ENCODE results near the gene KRTAP6-2. TPM values are rescaled to one million over a fixed set of nuclear protein-coding genes. Genes with fewer than 3 reads are reported as not detected.

Gene KRTAP6-2
- total RNA-seq, 1 experiment from 2014 or later = not detected

DNA sequence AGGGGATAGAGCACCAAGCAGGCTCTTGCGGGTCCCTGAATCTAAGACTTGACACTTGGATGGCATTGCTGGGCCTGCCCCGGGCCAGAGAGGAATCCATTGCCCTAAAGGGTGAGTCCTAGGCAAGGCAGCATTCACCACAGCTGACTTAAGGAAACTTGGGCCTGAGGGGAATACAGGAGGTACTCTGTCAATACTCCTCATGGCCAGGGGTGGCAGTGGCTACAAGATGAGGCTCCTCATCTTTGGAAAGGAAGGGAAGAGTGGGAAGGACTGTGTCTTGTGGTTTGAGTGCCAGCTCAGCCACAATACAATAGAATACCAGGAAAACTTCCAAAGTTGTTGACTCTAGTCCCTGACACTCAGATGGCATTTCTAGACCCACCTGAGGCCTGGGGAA lies 7.3 kb upstream of the KRTAP6-2 start:
- no peak for DNase-seq
- H3K36me3 ChIP-seq = no peaks in the 10 kb centered on the region
- no peaks in the 10 kb centered on the region for H3K27me3 ChIP-seq
- H3K9me3 ChIP-seq (replicated peaks) = no peaks in the 10 kb centered on the region
- no peak overlapping the region for H3K4me3 ChIP-seq
- H3K27ac ChIP-seq = no peak overlapping the region
- H3K4me1 ChIP-seq = no peaks in the 10 kb centered on the region

DNA sequence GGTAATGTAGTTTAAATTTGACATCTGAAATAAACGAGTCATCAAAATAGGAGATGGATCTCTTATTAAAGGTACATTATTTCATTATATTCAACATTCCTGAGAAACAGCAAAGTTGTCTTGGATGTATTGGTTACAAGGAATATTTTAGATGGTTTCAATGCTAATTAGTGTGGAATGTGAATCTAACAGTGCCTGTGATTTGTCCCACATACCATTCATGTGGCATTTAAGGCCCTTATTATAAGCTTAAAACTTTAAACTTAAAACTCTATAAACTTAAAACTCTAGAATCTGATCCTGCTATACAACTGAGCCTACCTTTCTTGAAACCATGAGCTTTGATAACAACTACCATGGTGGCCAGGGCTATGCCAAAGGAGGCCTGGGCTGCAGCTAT lies 2.1 kb upstream of the KRTAP6-2 start, which contains the start of gene KRTAP22-1:
KRTAP22-1 (plus strand) TSS at position 301 of the 400 bp plus-strand sequence.
- no peak for DNase-seq
- Histone ChIP-seq H3K27ac (no peak within 1 kb of the TSS), H3K36me3 (no peaks in the 10 kb centered on the region), H3K27me3 (no peaks in the 10 kb centered on the region), H3K9me3 (replicated peaks) (no peaks in the 10 kb centered on the region), H3K4me3 (no peak within 1 kb of the TSS), H3K4me1 (no peaks in the 10 kb centered on the region)

DNA sequence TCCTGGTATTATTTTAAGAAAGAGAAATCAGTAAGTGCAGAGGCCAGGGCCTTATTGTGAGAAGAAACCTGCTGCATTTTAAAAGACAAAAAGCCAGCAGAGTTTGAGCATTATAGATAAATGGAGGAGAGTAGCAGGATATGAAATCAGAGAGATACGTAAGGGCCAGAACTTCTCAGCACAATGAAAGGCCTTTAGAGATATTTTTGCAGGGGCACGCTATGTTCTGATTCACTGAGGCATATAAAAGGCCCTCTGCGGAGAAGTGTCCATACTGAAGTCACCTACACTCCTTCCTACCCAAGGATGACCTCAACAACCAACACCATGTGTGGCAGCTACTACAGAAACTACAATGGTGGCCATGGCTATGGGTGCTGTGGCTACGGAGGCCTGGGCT lies 6.6 kb downstream of the KRTAP6-2 start, which contains the start of gene KRTAP6-3:
KRTAP6-3 (plus strand) TSS at position 301 of the 400 bp plus-strand sequence; CDS start at position 307, 6 bp downstream.
- no peaks in the 10 kb centered on the region for H3K9me3 ChIP-seq (replicated peaks)
- no peak for DNase-seq

DNA sequence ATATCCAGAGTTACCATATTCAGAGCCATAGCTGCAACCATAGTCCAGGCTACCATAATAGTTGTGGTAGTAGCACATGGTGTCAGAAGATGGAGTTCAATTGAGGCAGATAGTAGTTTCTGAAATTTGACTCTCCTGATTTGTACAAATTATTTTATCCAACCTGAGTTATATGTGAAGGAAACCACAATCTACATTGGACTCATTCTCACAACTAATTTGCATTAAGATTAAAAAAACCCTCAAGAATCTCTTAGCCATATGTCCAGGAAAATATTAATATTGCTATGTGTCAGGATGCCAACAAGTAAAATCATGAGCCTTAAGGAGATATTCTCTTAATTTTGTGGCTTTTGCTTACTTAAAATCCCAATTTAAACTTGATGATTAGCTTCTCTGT lies 8.4 kb downstream of the KRTAP6-2 start, which contains the start of gene KRTAP22-2:
KRTAP22-2 (minus strand) TSS at position 101 of the 400 bp plus-strand sequence.
- Histone ChIP-seq H3K36me3 (0 out of 2 replicates have a peak, but pooled peaks cover 2% of the 10 kb centered on the region), H3K27me3 (no peaks in the 10 kb centered on the region), H3K4me3 (no peak within 1 kb of the TSS), H3K9me3 (replicated peaks) (no peaks in the 10 kb centered on the region), H3K27ac (no peak within 1 kb of the TSS), H3K4me1 (no peaks in the 10 kb centered on the region; the same call in 1 of the 2 replicates)
- no peak for DNase-seq

More for the DNA sequence above, 6.6 kb downstream of the KRTAP6-2 start, which contains the start of gene KRTAP6-3:
- no peak within 1 kb of the TSS for H3K27ac ChIP-seq
- H3K4me3 ChIP-seq = no peak within 1 kb of the TSS
- no peaks in the 10 kb centered on the region for H3K4me1 ChIP-seq
- H3K27me3 ChIP-seq = no peaks in the 10 kb centered on the region
- H3K36me3 ChIP-seq = no peaks in the 10 kb centered on the region

DNA sequence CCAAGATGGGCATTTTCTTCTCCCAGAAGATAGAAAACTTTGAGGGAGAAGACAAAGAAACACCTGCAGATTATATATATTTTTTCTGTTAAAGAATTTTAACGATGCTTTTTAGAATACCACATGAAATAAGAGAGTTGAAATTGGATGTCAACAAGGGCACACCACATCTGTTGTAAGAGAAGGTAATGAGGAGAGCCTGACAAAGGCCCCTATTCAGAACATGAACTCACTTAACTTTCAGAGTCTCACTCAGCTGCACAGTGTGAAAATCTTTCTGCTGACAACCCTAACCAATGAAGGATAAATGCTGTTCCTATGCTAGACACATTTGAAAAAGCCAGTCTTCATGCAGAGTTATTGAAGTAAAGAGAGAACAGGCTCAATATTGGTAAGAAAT lies 15.8 kb downstream of the KRTAP6-2 start:
- no peaks in the 10 kb centered on the region; the same call in 1 of the 2 replicates for H3K4me1 ChIP-seq
- no peak for DNase-seq
- H3K27me3 ChIP-seq = no peaks in the 10 kb centered on the region
- 0 out of 2 replicates have a peak, but pooled peaks cover 2% of the 10 kb centered on the region for H3K36me3 ChIP-seq
- H3K27ac ChIP-seq = no peak overlapping the region
- H3K9me3 ChIP-seq (replicated peaks) = no peaks in the 10 kb centered on the region
- H3K4me3 ChIP-seq = no peak overlapping the region

DNA sequence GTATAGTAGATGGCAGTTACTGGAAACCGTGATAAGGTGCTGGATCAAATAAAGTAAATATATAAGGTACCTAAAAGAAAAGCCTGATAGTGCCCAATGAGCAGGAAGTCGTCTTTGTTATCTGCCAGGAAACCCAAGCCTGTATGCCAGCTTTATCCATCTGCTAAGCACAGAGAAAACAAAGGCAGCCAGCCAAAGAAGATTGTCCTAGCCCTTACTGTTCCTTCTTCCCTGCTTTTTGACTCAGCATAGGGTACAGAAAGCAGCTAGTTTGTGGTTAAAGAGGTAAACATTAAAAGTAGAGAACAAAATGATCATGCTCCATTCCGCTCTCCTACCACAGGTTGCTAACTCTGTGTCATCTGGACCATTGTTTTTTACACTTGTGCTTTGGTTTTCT lies 18.6 kb downstream of the KRTAP6-2 start:
- no peaks in the 10 kb centered on the region for H3K9me3 ChIP-seq (replicated peaks)
- H3K4me3 ChIP-seq = no peak overlapping the region
- no peak for DNase-seq
- no peak overlapping the region for H3K27ac ChIP-seq
- no peaks in the 10 kb centered on the region for H3K27me3 ChIP-seq
- H3K4me1 ChIP-seq = no peaks in the 10 kb centered on the region
- no peaks in the 10 kb centered on the region for H3K36me3 ChIP-seq

DNA sequence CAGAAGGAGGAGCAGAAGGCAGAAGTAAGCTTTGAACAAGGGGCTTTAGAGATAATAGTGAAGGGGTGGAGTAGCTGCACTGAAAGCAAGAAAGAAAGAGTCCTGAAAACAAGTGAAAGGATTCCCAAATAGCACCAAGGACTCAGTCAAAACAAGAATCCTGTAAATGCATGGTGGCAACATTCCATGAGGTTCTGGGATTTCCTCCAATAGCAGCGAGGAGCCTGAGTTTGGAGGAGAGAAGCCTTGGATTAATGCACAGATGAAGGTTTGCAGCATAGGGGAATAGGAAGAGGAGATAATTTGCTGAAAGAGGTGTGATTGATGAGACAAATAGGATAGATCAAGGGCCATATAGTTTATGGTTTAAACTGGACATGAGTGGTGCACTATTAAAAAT lies 19.4 kb downstream of the KRTAP6-2 start:
- no peaks in the 10 kb centered on the region for H3K4me1 ChIP-seq
- DNase-seq = no peak
- H3K4me3 ChIP-seq = no peak overlapping the region
- H3K9me3 ChIP-seq (replicated peaks) = no peaks in the 10 kb centered on the region
- H3K27me3 ChIP-seq = no peaks in the 10 kb centered on the region
- no peaks in the 10 kb centered on the region for H3K36me3 ChIP-seq
- no peak overlapping the region for H3K27ac ChIP-seq

DNA sequence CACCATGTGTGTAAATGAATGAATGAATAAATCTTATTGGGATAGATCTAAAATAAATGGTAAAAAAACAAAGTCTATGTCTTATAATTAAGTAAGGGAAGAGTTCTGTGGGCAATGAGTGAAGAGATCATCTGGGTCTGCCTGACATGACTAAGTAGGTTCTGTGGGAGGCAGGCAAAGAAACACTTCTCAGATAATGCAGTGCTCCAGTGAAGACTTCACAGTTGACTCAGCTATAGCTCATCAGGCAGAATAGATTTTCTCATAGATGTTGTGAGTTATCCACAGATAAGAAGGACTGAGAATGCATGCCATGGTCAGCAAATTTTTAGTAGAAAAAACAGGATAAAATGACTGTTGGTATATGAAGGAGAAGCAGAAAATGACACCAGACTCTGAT lies 20.9 kb downstream of the KRTAP6-2 start:
- Histone ChIP-seq H3K27ac (no peak overlapping the region), H3K4me3 (no peak overlapping the region), H3K36me3 (no peaks in the 10 kb centered on the region), H3K27me3 (no peaks in the 10 kb centered on the region), H3K9me3 (replicated peaks) (no peaks in the 10 kb centered on the region), H3K4me1 (no peaks in the 10 kb centered on the region)
- no peak for DNase-seq

DNA sequence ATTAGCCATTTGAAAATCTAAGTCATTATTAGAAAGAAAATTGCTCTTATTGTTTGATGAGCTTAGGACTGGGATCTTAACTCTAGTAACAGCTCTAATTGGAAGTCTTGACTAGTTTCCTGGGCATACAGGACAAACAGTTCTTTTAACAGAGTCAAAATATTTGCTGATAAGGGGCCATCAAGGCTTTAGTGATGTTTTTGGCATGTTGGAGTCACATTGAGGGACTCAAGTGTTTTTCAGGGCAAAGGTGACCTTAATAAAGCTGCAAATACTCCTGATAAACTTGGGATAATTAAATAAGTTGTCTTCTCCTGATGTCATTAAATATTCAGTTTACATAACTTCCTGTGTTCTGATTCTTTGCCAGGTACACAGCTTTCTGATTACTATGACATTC lies 31.1 kb downstream of the KRTAP6-2 start:
- H3K27me3 ChIP-seq = no peaks in the 10 kb centered on the region
- no peak overlapping the region for H3K27ac ChIP-seq
- H3K9me3 ChIP-seq (replicated peaks) = no peaks in the 10 kb centered on the region
- DNase-seq = no peak
- H3K4me1 ChIP-seq = no peaks in the 10 kb centered on the region
- H3K36me3 ChIP-seq = peaks cover 2% of the 10 kb centered on the region; the same call in 1 of the 2 replicates
- H3K4me3 ChIP-seq = no peak overlapping the region

DNA sequence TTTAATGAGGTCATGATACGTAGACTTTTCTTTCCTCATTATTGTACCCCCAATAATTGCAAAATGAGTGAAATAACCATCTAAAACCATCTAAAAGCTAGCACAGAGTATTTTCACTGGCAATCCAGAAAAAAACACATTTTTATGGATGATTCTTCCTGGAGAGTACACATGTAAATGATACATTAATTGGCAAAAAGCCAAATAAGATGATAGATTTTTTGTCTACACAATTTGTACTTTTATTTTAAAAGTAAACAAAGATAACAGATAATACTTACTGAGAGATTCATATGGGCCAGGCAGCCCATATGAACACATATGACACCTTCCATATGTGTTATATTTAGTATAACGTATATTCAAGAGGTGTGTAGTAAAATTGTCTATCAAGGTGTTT lies 35.1 kb downstream of the KRTAP6-2 start:
- H3K9me3 ChIP-seq (replicated peaks) = no peaks in the 10 kb centered on the region
- H3K27ac ChIP-seq = no peak overlapping the region
- no peak overlapping the region for H3K4me3 ChIP-seq
- no peaks in the 10 kb centered on the region for H3K27me3 ChIP-seq
- H3K36me3 ChIP-seq = peaks cover 2% of the 10 kb centered on the region; the same call in 1 of the 2 replicates
- no peaks in the 10 kb centered on the region for H3K4me1 ChIP-seq
- DNase-seq = no peak

DNA sequence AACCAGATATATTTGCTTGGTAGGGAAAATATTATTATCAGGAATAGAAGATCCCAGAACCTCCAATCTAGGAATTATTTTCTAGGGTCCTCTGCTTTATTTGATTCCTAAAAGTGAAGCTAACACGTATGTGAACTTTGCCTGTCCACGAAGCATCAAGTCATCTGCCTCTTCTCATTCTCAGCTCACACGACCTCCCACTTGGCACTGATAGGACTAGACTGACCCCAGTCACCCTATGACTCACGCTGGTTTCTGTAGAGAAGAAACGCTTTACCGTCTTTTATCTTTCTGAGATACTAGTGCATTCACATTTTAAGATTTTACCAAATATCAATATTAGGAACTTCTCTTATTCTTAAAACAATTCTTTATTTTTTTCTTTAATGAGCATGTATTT lies 35.6 kb downstream of the KRTAP6-2 start:
- H3K27me3 ChIP-seq = no peaks in the 10 kb centered on the region
- H3K9me3 ChIP-seq (replicated peaks) = no peaks in the 10 kb centered on the region
- H3K4me3 ChIP-seq = no peak overlapping the region
- H3K4me1 ChIP-seq = no peaks in the 10 kb centered on the region
- DNase-seq = no peak
- H3K36me3 ChIP-seq = peaks cover 2% of the 10 kb centered on the region; the same call in 1 of the 2 replicates
- H3K27ac ChIP-seq = no peak overlapping the region

DNA sequence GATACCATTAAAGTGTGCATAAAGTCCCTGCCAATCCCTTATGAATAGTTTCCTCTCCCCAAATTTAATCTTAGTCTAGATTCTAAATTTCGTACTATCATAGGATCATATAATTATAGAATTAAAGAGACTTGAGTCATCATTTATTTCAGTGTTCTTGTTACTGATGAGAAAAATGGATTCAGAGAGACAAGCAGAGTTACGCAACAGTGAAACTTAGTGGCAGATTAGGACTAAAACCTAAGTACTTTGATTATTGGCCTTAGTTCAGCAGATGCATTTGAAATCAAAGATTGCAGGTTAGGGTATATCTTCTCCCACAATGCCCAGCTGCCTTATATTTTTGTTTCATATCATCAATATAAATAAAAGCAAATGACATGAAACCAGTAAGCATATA lies 36.7 kb downstream of the KRTAP6-2 start:
- H3K27ac ChIP-seq = no peak overlapping the region
- H3K4me3 ChIP-seq = no peak overlapping the region
- no peak for DNase-seq
- no peaks in the 10 kb centered on the region for H3K27me3 ChIP-seq
- no peaks in the 10 kb centered on the region for H3K4me1 ChIP-seq
- H3K9me3 ChIP-seq (replicated peaks) = no peaks in the 10 kb centered on the region
- H3K36me3 ChIP-seq = peaks cover 2% of the 10 kb centered on the region; the same call in 1 of the 2 replicates

DNA sequence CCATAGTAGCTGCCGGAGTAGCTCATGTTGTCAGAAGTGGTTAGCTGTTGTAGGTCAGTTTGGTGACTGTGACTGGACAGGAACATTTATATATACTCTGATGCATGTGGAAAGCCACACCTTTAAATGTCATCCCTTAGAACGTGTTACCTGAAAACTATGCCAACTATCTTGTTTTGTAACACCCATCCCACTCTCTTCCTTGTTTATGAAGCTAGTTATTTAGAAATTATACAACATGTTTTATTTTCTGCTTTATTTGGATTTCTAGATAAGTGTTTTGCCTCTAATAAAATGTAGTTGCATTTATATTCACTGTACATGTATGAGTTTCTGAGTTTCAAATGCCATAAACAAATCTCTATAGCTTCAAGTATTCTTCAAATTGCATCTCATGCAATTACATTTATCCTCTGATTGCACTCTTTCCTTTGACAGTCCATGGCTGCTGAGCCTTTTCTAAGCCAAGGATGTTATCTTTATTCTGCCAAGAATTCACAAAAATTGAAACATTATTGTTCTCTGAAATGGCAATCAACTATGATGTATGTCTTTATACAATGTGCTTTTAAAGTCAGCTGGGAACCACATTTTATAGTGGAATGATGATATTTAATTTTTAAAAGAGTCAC lies 37.3 kb downstream of the KRTAP6-2 start, which contains the start of gene KRTAP19-7:
KRTAP19-7 (minus strand) TSS at position 51 of the 632 bp plus-strand sequence; CDS start at position 26, 25 bp downstream.
- DNase-seq = no peak
- H3K27ac ChIP-seq = no peak within 1 kb of the TSS
- H3K4me3 ChIP-seq = no peak within 1 kb of the TSS
- H3K4me1 ChIP-seq = no peaks in the 10 kb centered on the region
- H3K36me3 ChIP-seq = peaks cover 2% of the 10 kb centered on the region; the same call in 1 of the 2 replicates
- no peaks in the 10 kb centered on the region for H3K9me3 ChIP-seq (replicated peaks)
- no peaks in the 10 kb centered on the region for H3K27me3 ChIP-seq

DNA sequence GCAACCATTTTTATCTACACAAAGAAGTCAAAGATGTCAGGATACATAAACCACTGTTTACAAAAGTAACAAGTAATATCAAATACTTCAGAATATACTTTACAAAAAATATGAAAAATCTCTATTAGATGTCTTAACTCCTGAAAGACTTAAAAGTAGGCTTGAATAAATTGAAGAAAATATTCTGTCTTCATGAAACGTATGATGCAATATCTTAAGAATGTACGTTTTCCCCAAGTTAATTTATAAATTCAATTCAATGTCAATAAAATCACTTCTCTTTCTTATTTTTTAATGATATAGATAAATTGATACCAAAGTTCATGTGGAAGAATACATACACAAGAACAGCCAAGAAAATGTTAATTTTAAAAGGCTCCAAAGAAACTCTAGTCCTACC lies 43.6 kb downstream of the KRTAP6-2 start:
- no peaks in the 10 kb centered on the region for H3K36me3 ChIP-seq
- no peak for DNase-seq
- no peaks in the 10 kb centered on the region for H3K4me1 ChIP-seq
- no peaks in the 10 kb centered on the region for H3K27me3 ChIP-seq
- no peaks in the 10 kb centered on the region for H3K9me3 ChIP-seq (replicated peaks)
- H3K27ac ChIP-seq = no peak overlapping the region
- H3K4me3 ChIP-seq = no peak overlapping the region

DNA sequence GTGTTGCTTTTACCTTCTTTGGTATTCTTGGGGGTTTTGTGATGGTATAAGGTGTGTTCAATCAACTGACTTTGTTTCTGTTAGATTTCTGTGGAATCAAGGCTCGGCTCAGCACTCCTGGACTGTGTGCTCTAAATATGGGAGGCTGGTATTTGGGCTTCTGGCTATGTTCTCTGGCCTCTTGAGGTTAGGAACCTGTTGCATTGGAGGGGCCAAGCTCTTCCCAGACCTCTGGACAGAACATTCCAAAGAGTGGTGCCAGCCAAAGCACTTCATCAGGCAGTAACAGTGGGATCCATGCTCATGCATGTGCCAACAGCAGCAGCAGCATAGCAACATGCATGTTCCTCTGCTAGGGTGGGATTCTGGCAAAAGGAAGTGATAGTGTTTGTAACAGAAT lies 45.9 kb downstream of the KRTAP6-2 start:
- no peak overlapping the region for H3K4me3 ChIP-seq
- no peak for DNase-seq
- H3K27me3 ChIP-seq = no peaks in the 10 kb centered on the region
- no peaks in the 10 kb centered on the region for H3K9me3 ChIP-seq (replicated peaks)
- H3K27ac ChIP-seq = no peak overlapping the region
- H3K4me1 ChIP-seq = no peaks in the 10 kb centered on the region
- no peaks in the 10 kb centered on the region for H3K36me3 ChIP-seq
